Measurements from ENCODE around the gene PROK1.

DNA sequence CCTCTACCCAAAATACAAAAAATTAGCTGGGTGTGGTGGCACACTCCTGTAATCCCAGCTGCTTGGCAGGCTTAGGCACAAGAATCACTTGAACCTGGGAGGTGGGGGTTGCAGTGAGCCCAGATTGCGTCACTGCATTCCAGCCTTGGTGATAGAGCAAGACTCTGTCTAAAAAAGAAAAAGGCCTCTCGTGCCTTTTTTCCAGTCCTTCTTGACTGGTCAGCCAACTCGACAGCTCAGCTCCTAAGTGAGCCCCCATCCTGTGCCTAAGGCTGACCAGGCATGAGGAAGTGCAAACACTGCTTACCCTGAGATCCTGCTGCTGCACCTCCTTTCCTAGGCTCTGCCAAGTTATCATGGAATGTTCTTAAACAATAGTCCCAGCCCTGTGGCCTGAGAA is 10.1 kb upstream of the PROK1 start:
- TF ChIP-seq, protein P1, sequence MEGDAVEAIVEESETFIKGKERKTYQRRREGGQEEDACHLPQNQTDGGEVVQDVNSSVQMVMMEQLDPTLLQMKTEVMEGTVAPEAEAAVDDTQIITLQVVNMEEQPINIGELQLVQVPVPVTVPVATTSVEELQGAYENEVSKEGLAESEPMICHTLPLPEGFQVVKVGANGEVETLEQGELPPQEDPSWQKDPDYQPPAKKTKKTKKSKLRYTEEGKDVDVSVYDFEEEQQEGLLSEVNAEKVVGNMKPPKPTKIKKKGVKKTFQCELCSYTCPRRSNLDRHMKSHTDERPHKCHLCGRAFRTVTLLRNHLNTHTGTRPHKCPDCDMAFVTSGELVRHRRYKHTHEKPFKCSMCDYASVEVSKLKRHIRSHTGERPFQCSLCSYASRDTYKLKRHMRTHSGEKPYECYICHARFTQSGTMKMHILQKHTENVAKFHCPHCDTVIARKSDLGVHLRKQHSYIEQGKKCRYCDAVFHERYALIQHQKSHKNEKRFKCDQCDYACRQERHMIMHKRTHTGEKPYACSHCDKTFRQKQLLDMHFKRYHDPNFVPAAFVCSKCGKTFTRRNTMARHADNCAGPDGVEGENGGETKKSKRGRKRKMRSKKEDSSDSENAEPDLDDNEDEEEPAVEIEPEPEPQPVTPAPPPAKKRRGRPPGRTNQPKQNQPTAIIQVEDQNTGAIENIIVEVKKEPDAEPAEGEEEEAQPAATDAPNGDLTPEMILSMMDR (IDR thresholded peaks at IDR 0.05; ENCODE audit: borderline replicate concordance, extremely low read depth, low read length, poor library complexity, severe bottlenecking): no peak
- TF ChIP-seq EZH2 (IDR thresholded peaks at IDR 0.05; ENCODE audit: borderline replicate concordance, low read depth, low read length, severe bottlenecking): no peak
